HL-60 (cell line): Measurements from ENCODE around the gene SENP7.

Source experiments
- GABPA ChIP-seq: IDR thresholded peaks from 2 replicates; pipeline ENCODE4 v1.6.1; 2012; ENCODE audit warnings: low read depth
- POLR2AphosphoS5 ChIP-seq: IDR thresholded peaks from 2 replicates; pipeline ENCODE4 v1.6.1; 2012; ENCODE audit warnings: low read depth
- REST ChIP-seq: IDR thresholded peaks from 2 replicates; pipeline ENCODE4 v1.6.1; 2012; ENCODE audit warnings: low read depth; ENCODE audit not compliant: insufficient replicate concordance
- TF ChIP-seq, protein P1 (sequence below): IDR thresholded peaks from one replicate; pipeline ENCODE4 v1.5.1; 2011; ENCODE audit warnings: low read length, control low read depth, inconsistent platforms; ENCODE audit not compliant: insufficient read depth

DNA sequence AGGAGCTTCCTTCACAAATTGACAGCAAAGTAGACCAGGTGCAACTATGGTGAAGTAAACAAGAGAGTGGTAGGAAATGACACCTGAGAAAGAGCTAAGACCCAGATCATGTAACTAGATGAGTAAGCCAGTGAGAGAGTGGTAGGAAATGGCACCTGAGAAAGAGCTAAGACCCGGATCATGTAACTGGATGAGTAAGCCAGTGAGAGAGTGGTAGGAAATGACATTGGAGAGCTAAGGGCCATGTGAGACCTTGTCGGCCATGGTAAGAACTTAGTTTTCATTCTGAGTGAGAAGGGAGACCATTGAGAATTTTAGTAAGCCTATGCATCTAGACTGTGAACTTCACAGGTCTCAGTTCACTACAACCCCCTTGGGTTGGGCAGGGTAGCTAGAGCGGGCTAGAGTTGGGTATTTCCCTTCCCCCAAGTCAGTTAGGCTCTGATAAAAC lies 5.4 kb upstream of the SENP7 start:
- TF ChIP-seq, protein P1, sequence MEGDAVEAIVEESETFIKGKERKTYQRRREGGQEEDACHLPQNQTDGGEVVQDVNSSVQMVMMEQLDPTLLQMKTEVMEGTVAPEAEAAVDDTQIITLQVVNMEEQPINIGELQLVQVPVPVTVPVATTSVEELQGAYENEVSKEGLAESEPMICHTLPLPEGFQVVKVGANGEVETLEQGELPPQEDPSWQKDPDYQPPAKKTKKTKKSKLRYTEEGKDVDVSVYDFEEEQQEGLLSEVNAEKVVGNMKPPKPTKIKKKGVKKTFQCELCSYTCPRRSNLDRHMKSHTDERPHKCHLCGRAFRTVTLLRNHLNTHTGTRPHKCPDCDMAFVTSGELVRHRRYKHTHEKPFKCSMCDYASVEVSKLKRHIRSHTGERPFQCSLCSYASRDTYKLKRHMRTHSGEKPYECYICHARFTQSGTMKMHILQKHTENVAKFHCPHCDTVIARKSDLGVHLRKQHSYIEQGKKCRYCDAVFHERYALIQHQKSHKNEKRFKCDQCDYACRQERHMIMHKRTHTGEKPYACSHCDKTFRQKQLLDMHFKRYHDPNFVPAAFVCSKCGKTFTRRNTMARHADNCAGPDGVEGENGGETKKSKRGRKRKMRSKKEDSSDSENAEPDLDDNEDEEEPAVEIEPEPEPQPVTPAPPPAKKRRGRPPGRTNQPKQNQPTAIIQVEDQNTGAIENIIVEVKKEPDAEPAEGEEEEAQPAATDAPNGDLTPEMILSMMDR: no peak
- TF ChIP-seq POLR2AphosphoS5 (no peak), REST (no peak), GABPA (no peak)
